Measurements from ENCODE around the gene ZNF267. TPM values are rescaled to one million over a fixed set of nuclear protein-coding genes. Genes with fewer than 3 reads are reported as not detected.
"Not testable (repeated sequence)": the region's sequence is repeated elsewhere in the genome, so short reads cannot be mapped to it uniquely, and the experiment has no call there.

The ZNF267 gene
- 1 to 10 TPM; 4.1 to 4.3 TPM for polyA plus RNA-seq

- Histone ChIP-seq H3K4me1 (ENCODE audit: control insufficient read depth in 2 of 2, insufficient read depth in 2 of 2, low read length in 1 of 2) (peaks cover 8 to 14% of the 10 kb centered on the region in 2 donors), H3K36me3 (ENCODE audit: control insufficient read depth in 2 of 2, insufficient read depth in 2 of 2, low read length in 1 of 2) (no peaks in the 10 kb centered on the region), H3K27ac (ENCODE audit: low read depth in 2 of 2, low read length in 1 of 2) (peak within 1 kb of the TSS; percentile 92 to 97), H3K9me3 (ENCODE audit: control insufficient read depth in 2 of 2, insufficient read depth in 1 of 2, low read depth in 1 of 2, low read length in 1 of 2) (no peaks in the 10 kb centered on the region), H3K27me3 (ENCODE audit: control insufficient read depth in 1 of 2, insufficient read depth in 2 of 2, low read length in 2 of 2) (no peaks in the 10 kb centered on the region), H3K4me3 (ENCODE audit: low read depth in 1 of 2, low read length in 2 of 2) (peak within 1 kb of the TSS; percentile 97)
- WGBS, 2 donors, result 0% methylated on average over 50 to 57 of the region's 57 CpGs
These were observed at the start of gene ZNF267 for GRCh38 chr16:31873556-31874365. ZNF267 (plus strand) TSS chr16:31873807; CDS start chr16:31873967, 160 bp downstream.

DNA sequence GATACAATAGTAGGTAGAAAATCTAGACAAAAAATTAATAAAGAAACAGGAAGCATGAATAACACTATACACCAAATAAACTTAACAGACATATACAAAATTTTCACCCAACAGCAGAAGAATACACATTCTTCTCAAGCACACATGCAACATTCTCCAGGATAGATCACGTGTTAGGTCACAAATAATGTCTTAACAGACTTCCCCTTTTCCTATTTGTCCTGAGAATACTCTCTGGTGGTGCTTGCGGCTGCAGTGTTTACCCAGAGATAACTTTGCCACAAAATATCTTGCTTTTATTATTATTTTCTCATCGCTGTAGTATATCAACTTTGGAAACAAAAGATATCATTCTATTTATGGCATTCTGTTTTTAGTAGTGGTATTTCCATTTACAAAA is 40.6 kb upstream of the ZNF267 start:
- H3K9me3 ChIP-seq (ENCODE audit: control insufficient read depth in 2 of 2, insufficient read depth in 1 of 2, low read depth in 1 of 2, low read length in 1 of 2), result peaks cover 0 to 2% of the 10 kb centered on the region in 2 donors
- H3K27me3 ChIP-seq (ENCODE audit: control insufficient read depth in 1 of 2, insufficient read depth in 2 of 2, low read length in 2 of 2), result no peaks in the 10 kb centered on the region
- WGBS, 2 donors, result 49 to 61% methylated on average over 3 of the region's 3 CpGs
- H3K27ac ChIP-seq (ENCODE audit: low read depth in 2 of 2, low read length in 1 of 2), result no peak overlapping the region
- H3K36me3 ChIP-seq (ENCODE audit: control insufficient read depth in 2 of 2, insufficient read depth in 2 of 2, low read length in 1 of 2), result no peaks in the 10 kb centered on the region
- no peaks in the 10 kb centered on the region for H3K4me1 ChIP-seq (ENCODE audit: control insufficient read depth in 2 of 2, insufficient read depth in 2 of 2, low read length in 1 of 2)
- no peak overlapping the region for H3K4me3 ChIP-seq (ENCODE audit: low read depth in 1 of 2, low read length in 2 of 2)

GRCh38 chr16:31836396-31836795 is 37.2 kb upstream of the ZNF267 start:
- H3K9me3 ChIP-seq (ENCODE audit: control insufficient read depth in 2 of 2, insufficient read depth in 1 of 2, low read depth in 1 of 2, low read length in 1 of 2), result peaks cover 5 to 10% of the 10 kb centered on the region in 2 donors
- H3K27me3 ChIP-seq (ENCODE audit: control insufficient read depth in 1 of 2, insufficient read depth in 2 of 2, low read length in 2 of 2); H3K4me1 ChIP-seq (ENCODE audit: control insufficient read depth in 2 of 2, insufficient read depth in 2 of 2, low read length in 1 of 2); H3K36me3 ChIP-seq (ENCODE audit: control insufficient read depth in 2 of 2, insufficient read depth in 2 of 2, low read length in 1 of 2); H3K27ac ChIP-seq (ENCODE audit: low read depth in 2 of 2, low read length in 1 of 2); H3K4me3 ChIP-seq (ENCODE audit: low read depth in 1 of 2, low read length in 2 of 2): not testable (repeated sequence)
- 91 to 92% methylated on average over 16 to 22 of the region's 31 CpGs for WGBS, 2 donors

GRCh38 chr16:31842864-31843263 is 30.7 kb upstream of the ZNF267 start:
- H3K27ac ChIP-seq (ENCODE audit: low read depth in 2 of 2, low read length in 1 of 2), result no peak overlapping the region
- H3K36me3 ChIP-seq (ENCODE audit: control insufficient read depth in 2 of 2, insufficient read depth in 2 of 2, low read length in 1 of 2), result no peaks in the 10 kb centered on the region
- H3K4me1 ChIP-seq (ENCODE audit: control insufficient read depth in 2 of 2, insufficient read depth in 2 of 2, low read length in 1 of 2), result no peaks in the 10 kb centered on the region
- no peak overlapping the region for H3K4me3 ChIP-seq (ENCODE audit: low read depth in 1 of 2, low read length in 2 of 2)
- no peaks in the 10 kb centered on the region for H3K27me3 ChIP-seq (ENCODE audit: control insufficient read depth in 1 of 2, insufficient read depth in 2 of 2, low read length in 2 of 2)
- peaks cover 5 to 22% of the 10 kb centered on the region in 2 donors for H3K9me3 ChIP-seq (ENCODE audit: control insufficient read depth in 2 of 2, insufficient read depth in 1 of 2, low read depth in 1 of 2, low read length in 1 of 2)
- WGBS, 2 donors, result 63 to 77% methylated on average over 7 of the region's 7 CpGs

GRCh38 chr16:31848572-31848971 is 25.0 kb upstream of the ZNF267 start:
- 83 to 86% methylated on average over 2 of the region's 2 CpGs for WGBS, 2 donors
- H3K27ac ChIP-seq (ENCODE audit: low read depth in 2 of 2, low read length in 1 of 2); H3K36me3 ChIP-seq (ENCODE audit: control insufficient read depth in 2 of 2, insufficient read depth in 2 of 2, low read length in 1 of 2); H3K4me3 ChIP-seq (ENCODE audit: low read depth in 1 of 2, low read length in 2 of 2); H3K27me3 ChIP-seq (ENCODE audit: control insufficient read depth in 1 of 2, insufficient read depth in 2 of 2, low read length in 2 of 2); H3K4me1 ChIP-seq (ENCODE audit: control insufficient read depth in 2 of 2, insufficient read depth in 2 of 2, low read length in 1 of 2): not testable (repeated sequence)
- peaks cover 11 to 17% of the 10 kb centered on the region in 2 donors for H3K9me3 ChIP-seq (ENCODE audit: control insufficient read depth in 2 of 2, insufficient read depth in 1 of 2, low read depth in 1 of 2, low read length in 1 of 2)

DNA sequence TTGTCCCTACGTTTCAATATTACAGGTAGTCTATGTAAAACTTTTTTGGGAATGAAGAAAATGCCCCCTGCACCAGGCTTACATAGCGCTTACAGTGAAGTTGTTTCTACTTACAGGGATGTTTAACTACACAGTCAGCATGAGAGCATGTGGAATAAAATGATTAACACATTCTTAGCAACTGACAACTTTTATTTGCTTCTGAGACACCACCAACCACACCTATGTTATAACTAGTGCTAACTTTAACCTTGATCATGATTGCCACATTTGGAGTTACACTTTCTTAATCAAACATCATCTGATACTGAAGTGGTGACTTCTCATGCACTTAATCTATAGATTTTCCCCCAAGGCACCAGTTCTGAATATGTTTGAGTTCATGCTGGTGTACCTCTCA is 20.3 kb upstream of the ZNF267 start:
- H3K27me3 ChIP-seq (ENCODE audit: control insufficient read depth in 1 of 2, insufficient read depth in 2 of 2, low read length in 2 of 2), result no peaks in the 10 kb centered on the region
- H3K4me1 ChIP-seq (ENCODE audit: control insufficient read depth in 2 of 2, insufficient read depth in 2 of 2, low read length in 1 of 2), result no peaks in the 10 kb centered on the region
- H3K4me3 ChIP-seq (ENCODE audit: low read depth in 1 of 2, low read length in 2 of 2), result no peak overlapping the region
- no peaks in the 10 kb centered on the region for H3K36me3 ChIP-seq (ENCODE audit: control insufficient read depth in 2 of 2, insufficient read depth in 2 of 2, low read length in 1 of 2)
- H3K9me3 ChIP-seq (ENCODE audit: control insufficient read depth in 2 of 2, insufficient read depth in 1 of 2, low read depth in 1 of 2, low read length in 1 of 2), result peaks cover 4 to 11% of the 10 kb centered on the region in 2 donors
- 60 to 70% methylated on average over 2 of the region's 2 CpGs for WGBS, 2 donors
- no peak overlapping the region for H3K27ac ChIP-seq (ENCODE audit: low read depth in 2 of 2, low read length in 1 of 2)

- Histone ChIP-seq H3K9me3 (ENCODE audit: control insufficient read depth in 2 of 2, insufficient read depth in 1 of 2, low read depth in 1 of 2, low read length in 1 of 2) (no peaks in the 10 kb centered on the region), H3K4me1 (ENCODE audit: control insufficient read depth in 2 of 2, insufficient read depth in 2 of 2, low read length in 1 of 2) (no peaks in the 10 kb centered on the region), H3K27me3 (ENCODE audit: control insufficient read depth in 1 of 2, insufficient read depth in 2 of 2, low read length in 2 of 2) (no peaks in the 10 kb centered on the region), H3K27ac (ENCODE audit: low read depth in 2 of 2, low read length in 1 of 2) (no peak overlapping the region), H3K4me3 (ENCODE audit: low read depth in 1 of 2, low read length in 2 of 2) (no peak overlapping the region), H3K36me3 (ENCODE audit: control insufficient read depth in 2 of 2, insufficient read depth in 2 of 2, low read length in 1 of 2) (no peaks in the 10 kb centered on the region)
- WGBS, 2 donors, result 63 to 66% methylated on average over 3 of the region's 3 CpGs
These were observed 13.1 kb upstream of the ZNF267 start for GRCh38 chr16:31860508-31860907.

DNA sequence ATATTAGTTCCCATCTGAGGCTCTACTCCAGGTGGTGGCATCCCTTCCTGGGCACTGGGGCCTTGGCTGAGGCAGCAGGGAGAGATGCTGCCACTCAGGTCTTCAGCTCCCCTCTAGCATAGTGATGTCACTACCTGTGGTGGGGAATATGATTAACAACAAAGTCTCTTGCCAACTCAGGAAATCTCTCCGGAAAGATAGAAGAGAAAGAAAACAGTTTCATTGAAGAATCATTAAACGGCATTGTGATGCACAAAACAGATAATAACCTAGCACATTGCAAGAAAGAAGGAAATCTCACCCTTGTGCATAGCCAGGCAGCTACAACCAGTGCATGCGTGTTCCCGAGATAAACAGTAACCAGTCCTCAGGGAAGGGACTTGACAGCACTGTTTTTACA is 12.2 kb upstream of the ZNF267 start:
- Histone ChIP-seq H3K9me3 (ENCODE audit: control insufficient read depth in 2 of 2, insufficient read depth in 1 of 2, low read depth in 1 of 2, low read length in 1 of 2) (no peaks in the 10 kb centered on the region), H3K4me1 (ENCODE audit: control insufficient read depth in 2 of 2, insufficient read depth in 2 of 2, low read length in 1 of 2) (no peaks in the 10 kb centered on the region), H3K27me3 (ENCODE audit: control insufficient read depth in 1 of 2, insufficient read depth in 2 of 2, low read length in 2 of 2) (no peaks in the 10 kb centered on the region), H3K27ac (ENCODE audit: low read depth in 2 of 2, low read length in 1 of 2) (no peak overlapping the region), H3K36me3 (ENCODE audit: control insufficient read depth in 2 of 2, insufficient read depth in 2 of 2, low read length in 1 of 2) (no peaks in the 10 kb centered on the region), H3K4me3 (ENCODE audit: low read depth in 1 of 2, low read length in 2 of 2) (no peak overlapping the region)
- 73 to 76% methylated on average over 4 of the region's 4 CpGs for WGBS, 2 donors

DNA sequence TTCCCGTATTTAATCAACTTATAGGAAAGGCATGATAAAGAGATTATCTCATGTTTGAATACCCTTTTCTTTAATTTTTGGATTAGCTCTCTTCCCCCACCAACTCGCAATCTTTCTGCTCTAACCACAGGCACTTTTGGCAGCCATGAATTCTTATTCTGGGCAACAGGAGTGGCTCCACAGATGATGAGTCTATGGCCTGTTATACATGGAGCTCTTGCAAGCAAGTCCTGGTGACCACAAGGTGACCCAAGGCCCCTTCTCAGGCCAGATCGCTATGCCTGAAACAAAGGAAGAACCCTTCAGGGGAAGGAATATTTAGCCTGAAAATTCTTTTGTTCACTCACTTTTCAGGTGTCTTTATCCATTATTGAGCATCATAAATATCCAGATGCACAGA is 10.8 kb upstream of the ZNF267 start:
- no peak overlapping the region for H3K4me3 ChIP-seq (ENCODE audit: low read depth in 1 of 2, low read length in 2 of 2)
- H3K27ac ChIP-seq (ENCODE audit: low read depth in 2 of 2, low read length in 1 of 2), result no peak overlapping the region
- no peaks in the 10 kb centered on the region for H3K9me3 ChIP-seq (ENCODE audit: control insufficient read depth in 2 of 2, insufficient read depth in 1 of 2, low read depth in 1 of 2, low read length in 1 of 2)
- no peaks in the 10 kb centered on the region for H3K36me3 ChIP-seq (ENCODE audit: control insufficient read depth in 2 of 2, insufficient read depth in 2 of 2, low read length in 1 of 2)
- H3K27me3 ChIP-seq (ENCODE audit: control insufficient read depth in 1 of 2, insufficient read depth in 2 of 2, low read length in 2 of 2), result no peaks in the 10 kb centered on the region
- no peaks in the 10 kb centered on the region for H3K4me1 ChIP-seq (ENCODE audit: control insufficient read depth in 2 of 2, insufficient read depth in 2 of 2, low read length in 1 of 2)
- 91 to 93% methylated on average over 3 of the region's 3 CpGs for WGBS, 2 donors

- H3K36me3 ChIP-seq (ENCODE audit: control insufficient read depth in 2 of 2, insufficient read depth in 2 of 2, low read length in 1 of 2), result no peaks in the 10 kb centered on the region
- WGBS, 2 donors, result 32 to 35% methylated on average over 3 of the region's 3 CpGs
- no peak overlapping the region for H3K4me3 ChIP-seq (ENCODE audit: low read depth in 1 of 2, low read length in 2 of 2)
- H3K27me3 ChIP-seq (ENCODE audit: control insufficient read depth in 1 of 2, insufficient read depth in 2 of 2, low read length in 2 of 2), result no peaks in the 10 kb centered on the region
- H3K27ac ChIP-seq (ENCODE audit: low read depth in 2 of 2, low read length in 1 of 2), result no peak overlapping the region
- no peaks in the 10 kb centered on the region for H3K4me1 ChIP-seq (ENCODE audit: control insufficient read depth in 2 of 2, insufficient read depth in 2 of 2, low read length in 1 of 2)
- no peaks in the 10 kb centered on the region for H3K9me3 ChIP-seq (ENCODE audit: control insufficient read depth in 2 of 2, insufficient read depth in 1 of 2, low read depth in 1 of 2, low read length in 1 of 2)
These were observed 5.4 kb upstream of the ZNF267 start for GRCh38 chr16:31868164-31868563.

Measured in esophagus (tissue), 2 donors.